DND-41 (cell line): ENCODE data around the gene JAKMIP2.

Experiments used
- ATAC-seq: fragments of 200-7000 bp; cut with Tn5 transposase; 3 replicates; pipeline ENCODE4 v1.9.1; 2021; ENCODE audit warnings: low read depth; ENCODE audit not compliant: insufficient read depth
- DNase-seq: peaks from one replicate; pipeline ENCODE4 v3.0.0-alpha.2; 2020
- H2AFZ ChIP-seq: 2 replicates; pipeline ENCODE4 v1.6.0; 2012; ENCODE audit warnings: low read depth, low read length
- H3K27ac ChIP-seq: 2 replicates; pipeline ENCODE4 v1.5.1; 2012; ENCODE audit warnings: low read length, inconsistent platforms
- H3K27me3 ChIP-seq: fragments of 200-600 bp; sonication (generic); 2 replicates; pipeline ENCODE4 v1.6.0; 2012; ENCODE audit warnings: low read length, mild to moderate bottlenecking, inconsistent platforms; ENCODE audit not compliant: insufficient read depth, poor library complexity
- H3K36me3 ChIP-seq: 2 replicates; pipeline ENCODE4 v1.5.1; 2012; ENCODE audit warnings: low read length, inconsistent platforms; ENCODE audit not compliant: insufficient read depth
- H3K4me1 ChIP-seq: 2 replicates; pipeline ENCODE4 v1.5.1; 2012; ENCODE audit warnings: mild to moderate bottlenecking, low read length; ENCODE audit not compliant: insufficient read depth
- H3K4me2 ChIP-seq: 2 replicates; pipeline ENCODE4 v1.6.0; 2012; ENCODE audit warnings: mild to moderate bottlenecking, moderate library complexity, low read length, inconsistent platforms; ENCODE audit not compliant: insufficient read depth
- H3K4me3 ChIP-seq, 2 experiments: fragments of 200-600 bp in 1 of 2; shearing (Covaris generic) in 1 of 2; 2 replicates each; pipeline ENCODE4 v1.5.1; 2012 to 2016; ENCODE audit warnings: inconsistent platforms in 2 of 2, low read length in 2 of 2, mild to moderate bottlenecking in 2 of 2, low read depth in 1 of 2, moderate library complexity in 1 of 2
- H3K79me2 ChIP-seq: 2 replicates; pipeline ENCODE4 v1.6.0; 2012; ENCODE audit warnings: low read length, inconsistent platforms; ENCODE audit not compliant: insufficient read depth
- H3K9ac ChIP-seq: 2 replicates; pipeline ENCODE4 v1.6.0; 2012; ENCODE audit warnings: low read depth, mild to moderate bottlenecking, inconsistent platforms, low read length, moderate library complexity
- H3K9me3 ChIP-seq: 2 replicates; pipeline ENCODE4 v1.5.1; 2012; ENCODE audit warnings: low read length, moderate library complexity, mild to moderate bottlenecking, inconsistent platforms; ENCODE audit not compliant: insufficient read depth, severe bottlenecking
- H4K20me1 ChIP-seq: 2 replicates; pipeline ENCODE4 v1.6.0; 2012; ENCODE audit warnings: low read length; ENCODE audit not compliant: insufficient read depth
- EZH2 ChIP-seq: IDR thresholded peaks from 3 replicates; pipeline ENCODE4 v1.6.1; 2012; ENCODE audit warnings: borderline replicate concordance, low read depth, mild to moderate bottlenecking, moderate library complexity, low read length, inconsistent platforms; ENCODE audit not compliant: severe bottlenecking
- TF ChIP-seq, protein P1 (sequence below): IDR thresholded peaks from 2 replicates; pipeline ENCODE4 v1.5.1; 2012; ENCODE audit warnings: borderline replicate concordance, low read length, moderate library complexity, mild to moderate bottlenecking; ENCODE audit not compliant: poor library complexity, severe bottlenecking; ENCODE audit errors: extremely low read depth

The JAKMIP2 gene

DNA sequence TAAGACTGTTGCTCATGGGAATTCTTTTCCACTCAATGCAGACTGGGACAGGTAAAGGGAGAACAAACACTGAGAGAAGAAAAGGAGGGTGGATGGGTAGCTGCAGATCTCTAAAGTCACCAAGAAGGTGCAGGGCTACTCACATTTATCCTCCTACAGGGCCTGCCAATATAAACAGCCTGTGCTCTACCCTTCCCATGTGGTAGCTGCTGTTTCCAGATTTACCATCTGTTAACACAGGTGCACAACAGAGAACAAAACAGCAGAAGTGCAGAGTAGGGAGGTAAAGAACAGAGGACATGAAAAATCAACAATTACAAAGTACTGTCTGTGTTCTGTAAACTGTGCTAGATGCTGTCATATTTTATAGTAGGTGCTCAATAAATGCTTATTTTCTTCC lies 26.0 kb downstream of the JAKMIP2 start:
- no peak for DNase-seq
- H3K27ac ChIP-seq = no peak overlapping the region

DNA sequence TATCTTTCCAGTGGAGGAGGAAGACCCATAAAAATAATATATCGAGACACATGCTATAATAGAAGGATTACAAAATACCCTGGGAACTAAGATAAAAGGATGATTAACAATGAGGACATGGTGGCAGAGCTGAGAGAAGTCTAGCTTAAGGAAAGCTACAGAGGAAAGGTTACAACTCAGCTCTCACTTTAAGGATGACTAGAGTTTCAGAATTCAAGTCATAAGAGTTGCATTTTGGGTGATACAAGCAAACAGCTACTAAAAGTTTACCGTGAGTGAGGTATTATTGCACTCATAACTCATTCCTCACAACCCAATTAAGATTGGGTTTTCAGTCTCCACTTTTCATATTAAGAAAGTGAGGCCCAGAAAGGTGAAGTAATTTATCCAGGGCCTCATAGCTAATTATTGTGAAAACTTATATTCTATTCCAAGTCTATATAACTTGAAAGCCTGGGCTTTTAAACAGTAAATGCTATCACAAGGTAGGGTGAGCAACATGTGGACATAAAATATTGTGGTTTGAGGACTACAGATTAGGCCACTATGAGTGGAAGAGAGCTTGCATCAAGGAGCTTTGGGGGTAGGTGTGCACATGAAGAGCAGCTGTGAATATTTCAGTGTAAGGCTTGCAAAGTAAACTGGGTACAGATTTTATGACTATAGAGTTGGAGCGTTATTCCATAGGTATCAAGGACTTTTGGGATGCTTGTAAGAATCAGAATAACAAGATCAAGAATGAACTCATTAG lies 28.0 kb downstream of the JAKMIP2 start:
- no peak for DNase-seq
- no peak overlapping the region for H3K4me2 ChIP-seq
- H3K9me3 ChIP-seq = no peaks in the 10 kb centered on the region
- H2AFZ ChIP-seq = no peak overlapping the region
- no peak overlapping the region for H3K9ac ChIP-seq
- no peak overlapping the region for H3K4me3 ChIP-seq
- H4K20me1 ChIP-seq = no peaks in the 10 kb centered on the region
- H3K4me1 ChIP-seq = no peaks in the 10 kb centered on the region
- no peak for TF ChIP-seq EZH2
- TF ChIP-seq, protein P1, sequence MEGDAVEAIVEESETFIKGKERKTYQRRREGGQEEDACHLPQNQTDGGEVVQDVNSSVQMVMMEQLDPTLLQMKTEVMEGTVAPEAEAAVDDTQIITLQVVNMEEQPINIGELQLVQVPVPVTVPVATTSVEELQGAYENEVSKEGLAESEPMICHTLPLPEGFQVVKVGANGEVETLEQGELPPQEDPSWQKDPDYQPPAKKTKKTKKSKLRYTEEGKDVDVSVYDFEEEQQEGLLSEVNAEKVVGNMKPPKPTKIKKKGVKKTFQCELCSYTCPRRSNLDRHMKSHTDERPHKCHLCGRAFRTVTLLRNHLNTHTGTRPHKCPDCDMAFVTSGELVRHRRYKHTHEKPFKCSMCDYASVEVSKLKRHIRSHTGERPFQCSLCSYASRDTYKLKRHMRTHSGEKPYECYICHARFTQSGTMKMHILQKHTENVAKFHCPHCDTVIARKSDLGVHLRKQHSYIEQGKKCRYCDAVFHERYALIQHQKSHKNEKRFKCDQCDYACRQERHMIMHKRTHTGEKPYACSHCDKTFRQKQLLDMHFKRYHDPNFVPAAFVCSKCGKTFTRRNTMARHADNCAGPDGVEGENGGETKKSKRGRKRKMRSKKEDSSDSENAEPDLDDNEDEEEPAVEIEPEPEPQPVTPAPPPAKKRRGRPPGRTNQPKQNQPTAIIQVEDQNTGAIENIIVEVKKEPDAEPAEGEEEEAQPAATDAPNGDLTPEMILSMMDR = no peak
- H3K27ac ChIP-seq = no peak overlapping the region
- no peaks in the 10 kb centered on the region for H3K36me3 ChIP-seq
- no peak for ATAC-seq
- H3K79me2 ChIP-seq = no peaks in the 10 kb centered on the region
- no peaks in the 10 kb centered on the region for H3K27me3 ChIP-seq

More for the DNA sequence above, 26.0 kb downstream of the JAKMIP2 start:
- TF ChIP-seq EZH2 = no peak
- TF ChIP-seq, protein P1 = no peak
- Histone ChIP-seq H3K4me3 (no peak overlapping the region), H3K27me3 (no peaks in the 10 kb centered on the region), H3K79me2 (no peaks in the 10 kb centered on the region), H3K9ac (no peak overlapping the region), H3K4me1 (no peaks in the 10 kb centered on the region), H4K20me1 (no peaks in the 10 kb centered on the region), H3K4me2 (no peak overlapping the region), H3K36me3 (no peaks in the 10 kb centered on the region), H3K9me3 (no peaks in the 10 kb centered on the region), H2AFZ (no peak overlapping the region)
- ATAC-seq = no peak

DNA sequence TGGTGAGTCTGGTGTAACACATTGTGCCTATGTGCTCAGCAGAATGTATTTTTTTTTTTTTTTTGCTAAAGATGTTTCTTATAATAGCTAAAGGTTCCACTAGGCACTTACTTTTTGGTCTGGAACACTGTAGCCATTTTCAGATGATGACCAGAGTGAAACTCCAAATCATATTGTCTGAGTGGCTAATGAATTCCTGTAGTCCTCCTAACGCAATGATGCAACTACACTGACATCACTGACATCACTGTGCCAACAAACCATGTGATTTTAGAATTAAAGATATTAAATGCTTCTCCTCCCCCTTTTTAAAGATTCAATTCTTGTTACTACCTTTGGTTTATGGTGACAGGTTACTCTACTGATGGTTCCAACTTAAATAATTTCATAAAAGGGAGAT lies 28.8 kb downstream of the JAKMIP2 start:
- Histone ChIP-seq H3K4me2 (no peak overlapping the region), H3K4me1 (no peaks in the 10 kb centered on the region), H3K27ac (no peak overlapping the region), H3K27me3 (no peaks in the 10 kb centered on the region), H3K4me3 (no peak overlapping the region), H3K36me3 (no peaks in the 10 kb centered on the region), H3K9ac (no peak overlapping the region), H3K79me2 (no peaks in the 10 kb centered on the region), H4K20me1 (no peaks in the 10 kb centered on the region), H3K9me3 (no peaks in the 10 kb centered on the region), H2AFZ (no peak overlapping the region)
- ATAC-seq (no peak), DNase-seq (no peak)
- no peak for TF ChIP-seq EZH2
- TF ChIP-seq, protein P1 = no peak
